GM12875 (cell line): Measurements from ENCODE around the gene LRRC25.

Experiments used
- H3K4me3 ChIP-seq: one replicate; pipeline ENCODE4 v1.5.1; 2011; ENCODE audit warnings: low read depth, low read length, control low read depth
- TF ChIP-seq, protein P1 (sequence below): IDR thresholded peaks from 2 replicates; pipeline ENCODE4 v1.5.1; 2011; ENCODE audit warnings: low read depth, mild to moderate bottlenecking, control low read depth, inconsistent platforms, low read length, moderate library complexity, borderline replicate concordance; ENCODE audit not compliant: insufficient read depth

LRRC25 gene

DNA sequence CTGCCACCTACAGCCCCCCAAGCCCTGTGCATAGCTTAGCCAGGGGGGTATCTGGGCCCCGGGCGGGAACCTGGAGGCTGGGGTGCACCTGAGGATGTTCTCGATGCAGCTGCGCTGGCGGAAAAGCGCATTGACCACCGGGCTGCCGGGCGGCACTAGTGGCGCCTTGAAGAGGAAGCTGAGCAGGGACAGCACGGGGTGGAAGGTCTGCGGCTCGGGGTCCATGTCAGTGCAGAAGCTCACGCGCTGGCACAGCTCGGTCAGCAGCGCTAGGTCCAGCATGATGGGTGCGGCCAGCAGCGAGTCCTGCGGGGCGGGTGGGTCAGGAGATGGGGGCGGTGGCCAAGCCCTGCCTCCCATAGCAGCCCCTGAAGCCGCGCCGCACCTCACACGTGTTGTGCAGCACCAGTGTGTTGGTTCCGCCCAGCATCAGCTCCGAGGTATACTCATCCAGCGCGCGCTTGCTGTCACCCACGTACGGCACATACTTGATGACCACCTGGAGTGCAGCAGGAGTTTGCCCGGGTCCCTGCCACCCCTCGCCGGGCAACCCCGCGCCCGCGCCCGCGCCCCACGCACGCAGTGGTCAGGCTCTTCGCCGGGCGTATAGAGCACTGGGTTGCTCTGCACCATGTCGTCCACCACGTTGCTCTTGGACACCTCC lies 37.9 kb upstream of the LRRC25 start:
- H3K4me3 ChIP-seq: no peak overlapping the region
- TF ChIP-seq, protein P1, sequence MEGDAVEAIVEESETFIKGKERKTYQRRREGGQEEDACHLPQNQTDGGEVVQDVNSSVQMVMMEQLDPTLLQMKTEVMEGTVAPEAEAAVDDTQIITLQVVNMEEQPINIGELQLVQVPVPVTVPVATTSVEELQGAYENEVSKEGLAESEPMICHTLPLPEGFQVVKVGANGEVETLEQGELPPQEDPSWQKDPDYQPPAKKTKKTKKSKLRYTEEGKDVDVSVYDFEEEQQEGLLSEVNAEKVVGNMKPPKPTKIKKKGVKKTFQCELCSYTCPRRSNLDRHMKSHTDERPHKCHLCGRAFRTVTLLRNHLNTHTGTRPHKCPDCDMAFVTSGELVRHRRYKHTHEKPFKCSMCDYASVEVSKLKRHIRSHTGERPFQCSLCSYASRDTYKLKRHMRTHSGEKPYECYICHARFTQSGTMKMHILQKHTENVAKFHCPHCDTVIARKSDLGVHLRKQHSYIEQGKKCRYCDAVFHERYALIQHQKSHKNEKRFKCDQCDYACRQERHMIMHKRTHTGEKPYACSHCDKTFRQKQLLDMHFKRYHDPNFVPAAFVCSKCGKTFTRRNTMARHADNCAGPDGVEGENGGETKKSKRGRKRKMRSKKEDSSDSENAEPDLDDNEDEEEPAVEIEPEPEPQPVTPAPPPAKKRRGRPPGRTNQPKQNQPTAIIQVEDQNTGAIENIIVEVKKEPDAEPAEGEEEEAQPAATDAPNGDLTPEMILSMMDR: no peak

DNA sequence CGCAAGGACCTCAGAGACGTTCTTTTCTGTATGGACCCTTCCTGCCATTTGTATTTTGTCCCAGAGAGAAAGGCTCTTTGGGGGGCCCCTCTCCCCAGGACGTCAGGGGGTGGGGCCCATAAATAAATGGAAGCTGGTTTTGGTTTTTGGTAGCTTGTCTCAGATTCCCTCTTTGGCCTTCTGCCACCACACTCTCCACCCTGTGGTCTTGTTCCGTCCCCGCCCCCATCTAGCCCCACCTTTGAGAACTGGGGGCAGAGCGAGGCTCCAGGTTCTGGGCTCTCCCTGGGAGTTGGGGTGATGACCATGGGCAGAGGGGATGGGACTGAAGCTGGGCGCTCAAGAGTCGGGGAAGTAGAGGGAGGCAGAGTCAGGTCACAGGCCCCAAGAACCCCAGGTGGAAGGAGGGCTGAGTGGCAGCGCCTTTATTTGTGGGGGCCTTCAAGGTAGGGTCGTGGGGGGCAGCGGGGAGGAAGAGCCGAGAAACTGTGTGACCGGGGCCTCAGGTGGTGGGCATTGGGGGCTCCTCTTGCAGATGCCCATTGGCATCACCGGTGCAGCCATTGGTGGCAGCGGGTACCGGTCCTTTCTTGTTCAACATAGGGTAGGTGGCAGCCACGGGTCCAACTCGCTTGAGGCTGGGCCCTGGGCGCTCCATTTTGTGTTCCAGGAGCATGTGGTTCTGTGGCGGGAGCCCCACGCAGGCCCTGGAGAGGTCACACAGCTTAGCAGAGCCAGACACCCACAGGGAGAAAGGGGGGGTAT lies 37.2 kb upstream of the LRRC25 start:
- H3K4me3 ChIP-seq: peak overlapping the region; percentile 75
- TF ChIP-seq, protein P1: no peak

DNA sequence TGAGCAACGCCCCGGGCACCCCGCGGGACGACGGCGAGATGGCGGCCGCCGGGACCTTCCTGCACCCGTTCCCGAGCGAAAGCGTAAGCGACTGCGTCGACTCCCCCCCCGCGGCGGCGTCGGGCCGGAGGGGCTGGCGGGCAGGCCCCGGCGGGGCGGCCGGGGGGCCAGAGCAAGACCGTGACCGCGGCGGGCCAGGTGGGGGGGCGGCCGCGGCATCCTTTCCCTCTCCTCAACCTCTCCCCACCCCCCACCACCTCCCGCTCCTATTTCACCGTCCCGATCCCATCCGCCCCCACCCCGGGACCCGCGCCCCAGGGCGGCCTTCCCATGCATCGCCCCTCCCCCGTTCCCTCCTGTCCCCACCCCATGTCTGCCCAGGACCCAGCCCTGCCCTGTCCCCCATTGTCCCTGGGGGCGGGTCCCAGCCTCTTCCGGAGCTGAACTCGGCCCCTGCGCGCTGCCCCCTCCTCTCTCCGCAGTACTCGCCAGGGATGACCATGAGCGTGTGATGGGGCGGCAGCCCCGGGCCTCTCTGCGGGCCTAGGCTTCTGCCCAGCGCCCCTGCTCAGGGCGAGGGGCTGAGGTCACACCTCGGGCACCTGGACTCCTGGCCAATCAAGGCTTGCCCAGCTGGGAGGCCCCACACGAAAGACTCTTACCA lies 36.4 kb upstream of the LRRC25 start:
- H3K4me3 ChIP-seq: peak overlapping the region; percentile 75
- TF ChIP-seq, protein P1: no peak

DNA sequence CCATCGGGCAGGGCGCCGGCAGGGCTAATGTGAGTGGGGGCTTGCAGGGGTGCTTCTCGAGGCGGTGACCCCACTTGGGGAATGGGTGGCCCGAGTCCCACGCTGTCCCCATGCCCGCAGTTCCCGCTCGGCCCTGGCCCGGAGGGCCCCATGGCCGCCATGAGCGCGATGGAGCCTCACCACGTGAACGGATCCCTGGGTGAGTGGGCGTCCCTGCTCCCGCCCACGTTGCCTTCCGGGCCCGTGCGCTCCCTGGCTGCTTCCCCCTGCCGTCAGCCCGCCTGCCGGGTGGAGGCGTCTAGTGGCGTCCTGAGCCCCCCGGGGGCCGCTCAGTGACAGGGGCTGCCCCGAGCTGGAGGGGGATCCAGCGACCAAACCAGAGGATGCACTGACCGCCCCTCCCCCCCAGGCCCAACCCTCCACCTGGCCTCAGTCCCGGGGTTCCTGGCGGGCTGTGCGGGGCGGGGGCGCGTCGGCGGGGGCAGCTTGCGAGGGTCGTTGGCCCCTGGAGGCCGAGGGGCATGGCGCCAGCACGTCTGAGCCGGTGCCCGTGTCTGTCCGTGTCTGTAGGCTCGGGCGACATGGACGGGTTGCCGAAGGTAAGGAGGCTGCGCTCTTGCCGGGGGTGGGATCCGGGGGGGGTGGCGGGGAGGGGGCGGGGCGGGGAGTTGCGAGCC lies 35.7 kb upstream of the LRRC25 start:
- TF ChIP-seq, protein P1: 0 out of 2 replicates have a peak, but pooled peaks have one; percentile 4

DNA sequence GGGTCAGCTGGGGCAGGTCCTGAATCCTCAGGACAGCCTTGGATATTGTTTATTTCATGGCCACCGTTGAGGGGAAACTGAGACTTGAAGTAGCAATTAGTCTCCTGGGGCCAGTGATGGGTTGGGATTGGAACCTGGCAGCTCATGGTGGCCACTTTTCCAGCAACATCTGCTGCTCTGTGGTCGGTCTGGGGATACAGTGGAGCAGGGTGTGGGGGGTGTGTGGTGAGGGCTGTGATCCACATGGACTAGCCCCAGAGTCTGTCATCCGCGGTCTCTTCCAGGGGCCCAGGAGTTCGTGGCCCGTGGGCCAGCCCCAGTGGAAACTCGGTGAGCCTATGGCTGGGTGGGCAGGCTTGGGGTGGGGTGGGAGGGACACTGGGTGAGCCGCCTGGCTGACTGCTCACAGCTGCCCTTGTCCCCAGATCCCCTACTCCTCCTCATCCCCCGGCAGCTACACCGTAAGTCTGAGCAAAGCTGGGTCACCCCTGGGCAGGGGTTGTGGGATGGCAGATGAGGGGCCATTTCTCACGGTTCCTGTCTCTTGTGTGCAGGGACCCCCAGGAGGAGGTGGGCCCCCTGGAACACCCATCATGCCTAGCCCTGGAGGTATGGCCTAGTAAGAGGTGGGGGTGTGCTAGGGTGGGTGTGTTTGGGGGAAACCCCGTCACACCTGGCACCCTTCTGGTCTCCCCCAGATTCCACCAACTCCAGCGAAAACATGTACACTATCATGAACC lies 35.0 kb upstream of the LRRC25 start:
- H3K4me3 ChIP-seq: peak overlapping the region; percentile 75
- TF ChIP-seq, protein P1: no peak

More for the DNA sequence above, 35.7 kb upstream of the LRRC25 start:
- H3K4me3 ChIP-seq: peak overlapping the region; percentile 75

DNA sequence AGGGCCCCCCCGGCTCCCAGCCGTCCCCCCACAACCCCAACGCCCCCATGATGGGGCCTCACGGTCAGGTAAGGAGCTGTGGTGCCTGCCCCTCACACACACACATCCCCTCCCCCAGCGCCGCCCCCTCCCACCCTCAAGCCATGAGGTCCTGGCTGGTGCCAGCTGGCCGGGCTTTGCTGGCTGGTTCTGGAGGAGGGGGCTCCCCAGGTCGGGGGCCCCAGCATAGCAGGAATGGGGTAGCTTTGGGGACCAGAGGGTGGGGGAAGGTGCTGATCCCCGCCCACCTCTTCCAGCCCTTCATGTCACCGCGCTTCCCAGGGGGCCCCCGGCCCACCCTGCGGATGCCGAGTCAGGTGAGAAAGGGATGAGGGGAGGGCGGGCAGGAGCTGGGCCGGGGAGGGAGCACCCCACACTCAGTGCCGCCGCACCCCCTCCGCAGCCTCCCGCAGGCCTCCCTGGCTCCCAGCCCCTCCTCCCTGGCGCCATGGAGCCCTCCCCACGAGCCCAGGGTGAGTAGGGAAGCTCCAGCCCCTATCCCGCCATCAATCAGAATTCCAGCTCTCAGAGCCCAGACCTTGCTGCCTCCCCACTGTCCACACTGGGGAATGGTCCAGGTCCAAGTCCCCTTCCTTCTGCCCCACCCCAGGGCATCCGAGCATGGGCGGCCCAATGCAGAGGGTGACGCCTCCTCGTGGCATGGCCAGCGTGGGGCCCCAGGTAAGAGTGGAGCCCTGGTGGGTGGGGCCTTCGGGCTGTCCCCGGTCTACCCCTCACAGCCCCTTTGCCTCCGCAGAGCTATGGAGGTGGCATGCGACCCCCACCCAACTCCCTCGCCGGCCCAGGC lies 34.2 kb upstream of the LRRC25 start:
- TF ChIP-seq, protein P1: no peak
- no peak overlapping the region for H3K4me3 ChIP-seq
